ENCODE data around the gene CRNKL1. TPM values are rescaled to one million over a fixed set of nuclear protein-coding genes. Genes with fewer than 3 reads are reported as not detected.

CRNKL1 gene
- total and polyA plus RNA-seq, 2 of the 4 experiments (the other 2 are of a cell fraction) = 7.4 to 20.1 TPM

DNA sequence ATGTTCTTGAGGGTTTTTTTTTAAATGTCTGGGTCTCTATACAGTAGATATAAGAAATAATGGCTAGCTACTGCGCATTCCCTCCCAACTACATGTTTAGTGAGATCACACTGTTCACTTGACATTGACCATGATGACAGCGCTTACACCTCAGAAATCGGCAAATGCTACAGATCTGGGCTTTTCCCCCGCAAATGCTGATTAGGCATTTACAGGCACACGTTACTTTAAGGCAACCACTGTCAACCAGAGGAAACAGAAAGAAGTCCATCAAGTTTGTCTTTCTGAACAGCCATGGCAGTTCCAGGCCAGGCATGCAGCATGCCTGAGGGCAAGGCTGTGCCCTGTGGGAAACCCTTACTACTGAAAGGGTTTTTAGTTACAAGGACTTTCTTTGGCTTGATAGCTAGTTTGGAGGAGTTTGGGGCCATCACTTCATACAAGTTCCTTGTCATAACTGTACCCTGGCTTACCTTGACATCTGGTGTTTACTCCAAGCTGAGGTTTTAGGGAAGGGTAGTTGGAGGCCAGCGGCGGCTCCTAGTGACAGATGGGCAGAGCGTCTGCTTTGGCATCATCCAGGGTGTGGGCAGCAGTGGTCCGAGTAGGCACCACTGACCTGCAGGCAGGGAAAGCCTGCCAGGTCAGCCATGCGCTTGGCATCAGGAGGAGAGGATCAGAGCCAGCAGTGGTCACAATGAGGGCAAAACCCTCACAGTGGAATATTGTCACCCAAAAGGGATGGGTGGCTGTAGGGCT is 43.0 kb upstream of the CRNKL1 start:
- CTCF ChIA-PET = no interaction called here
- H4K20me1 ChIP-seq (ENCODE audit: insufficient read depth, low read length) = no peaks in the 10 kb centered on the region
- H4K91ac ChIP-seq (ENCODE audit: insufficient read depth, low read depth, low read length) = no peak overlapping the region
- POLR2A ChIA-PET (ENCODE audit: unreplicated experiment) = no interaction called here
- no peak for ATAC-seq (ENCODE audit: low read depth)
- no peaks in the 10 kb centered on the region for H3K4me1 ChIP-seq (ENCODE audit: control insufficient read depth, insufficient read depth, low read length)
- no peaks in the 10 kb centered on the region for H3K9me3 ChIP-seq (ENCODE audit: control insufficient read depth, insufficient read depth, low read length)
- no peak overlapping the region for H3K4ac ChIP-seq (ENCODE audit: low read depth, low read length)
- dilution Hi-C loops (cut with HindIII; ENCODE audit: low sequenced_read_pairs, unreplicated experiment) = no loop called here
- no peak overlapping the region for H2BK20ac ChIP-seq (ENCODE audit: low read depth, low read length)
- intact Hi-C loops (cut with micrococcal nuclease) = no loop called here
- no peak overlapping the region for H3K4me2 ChIP-seq (ENCODE audit: low read depth, low read length)
- no peak overlapping the region for H3K14ac ChIP-seq (replicated peaks; ENCODE audit: low read depth, low read length)
- no peak overlapping the region for H3K23ac ChIP-seq (ENCODE audit: low read depth, low read length)
- no peak overlapping the region for H3K56ac ChIP-seq (ENCODE audit: extremely low read depth, insufficient read depth, low read length)
- no peak for DNase-seq
- BruUV-seq (replicated peaks) = no TSS peak
- no peak overlapping the region for H2AK9ac ChIP-seq (replicated peaks; ENCODE audit: low read depth, low read length, poor library complexity)
- H3K36me3 ChIP-seq (ENCODE audit: control insufficient read depth, insufficient read depth, low read length) = no peaks in the 10 kb centered on the region
- no peak overlapping the region for H3K4me3 ChIP-seq (ENCODE audit: insufficient read depth, low read depth, low read length)
- H3K9ac ChIP-seq (ENCODE audit: low read depth, low read length) = no peak overlapping the region
- H2BK15ac ChIP-seq (ENCODE audit: low read depth, low read length) = no peak overlapping the region
- H2BK5ac ChIP-seq (ENCODE audit: low read depth, low read length, poor library complexity, severe bottlenecking) = no peak overlapping the region
- H2BK120ac ChIP-seq (ENCODE audit: low read depth, low read length) = no peak overlapping the region
- H3K79me1 ChIP-seq (ENCODE audit: low read depth in 1 of 2, low read length in 2 of 2) = no peaks in the 10 kb centered on the region
- H3K9me1 ChIP-seq (ENCODE audit: insufficient read depth, low read length) = no peaks in the 10 kb centered on the region
- H3K27me3 ChIP-seq (ENCODE audit: control insufficient read depth, insufficient read depth, low read length) = peaks cover 6% of the 10 kb centered on the region
- no peak overlapping the region for H2AK5ac ChIP-seq (ENCODE audit: low read depth, low read length)
- no peak overlapping the region for H2AFZ ChIP-seq (replicated peaks; ENCODE audit: low read length, poor library complexity)
- no peak overlapping the region for H3K27ac ChIP-seq (ENCODE audit: insufficient read depth, low read length)
- H4K8ac ChIP-seq (ENCODE audit: low read depth in 2 of 2, low read length in 2 of 2) = no peak overlapping the region
- in situ Hi-C loops (cut with MboI; ENCODE audit: low sequenced_read_pairs) = no loop called here
- no peak overlapping the region for H3K18ac ChIP-seq (ENCODE audit: low read depth, low read length)
- no peak overlapping the region for H4K5ac ChIP-seq (ENCODE audit: low read depth, low read length)
- peak; percentile 74 for TF ChIP-seq MAFK (IDR thresholded peaks at IDR 0.05; ENCODE audit: low read depth, low read length)
- TF ChIP-seq RFX5 (IDR thresholded peaks at IDR 0.05; ENCODE audit: low read depth, low read length) = no peak
- 83% methylated on average over 2 of the region's 10 CpGs; no CpG with 5 or more reads in 1 of the 2 experiments for WGBS, 2 experiments (ENCODE audit: extremely low coverage in 2 of 2, insufficient read length in 1 of 2)
